ENCODE measurements around the gene LUZP2.

Gene LUZP2

GRCh38 chr11:24637520-24637919 is 140.7 kb downstream of the LUZP2 start:
- no peaks in the 10 kb centered on the region for H3K9me3 ChIP-seq (replicated peaks; ENCODE audit: insufficient read depth, low read length)
- no peak overlapping the region for H3K4me2 ChIP-seq (ENCODE audit: low read depth, low read length)
- TF ChIP-seq EZH2 (optimal IDR thresholded peaks at IDR 0.05; ENCODE audit: low read depth, low read length) (no peak), EZH2phosphoT487 (IDR thresholded peaks at IDR 0.05; ENCODE audit: low read length) (no peak), CTCF (IDR thresholded peaks at IDR 0.05; ENCODE audit: low read length) (no peak)

GRCh38 chr11:24642648-24643047 is 145.8 kb downstream of the LUZP2 start:
- peaks cover 4% of the 10 kb centered on the region; the same call in 1 of the 2 replicates for H3K4me1 ChIP-seq (ENCODE audit: low read length)
- no peaks in the 10 kb centered on the region for H3K36me3 ChIP-seq (replicated peaks; ENCODE audit: insufficient read depth, low read length)
- H3K27me3 ChIP-seq (replicated peaks; ENCODE audit: insufficient read depth, low read length): no peaks in the 10 kb centered on the region
- no peak overlapping the region for H3K4me2 ChIP-seq (ENCODE audit: low read depth, low read length)
- H3F3A ChIP-seq (ENCODE audit: insufficient read depth, low read length): no peaks in the 10 kb centered on the region
- no peak overlapping the region for H3K27ac ChIP-seq (ENCODE audit: low read length)
- no peak overlapping the region for H2AFZ ChIP-seq (ENCODE audit: low read length)
- TF ChIP-seq EZH2phosphoT487 (IDR thresholded peaks at IDR 0.05; ENCODE audit: low read length) (no peak), CTCF (IDR thresholded peaks at IDR 0.05; ENCODE audit: low read length) (no peak), EZH2 (optimal IDR thresholded peaks at IDR 0.05; ENCODE audit: low read depth, low read length) (no peak)
- no peaks in the 10 kb centered on the region for H3K9me2 ChIP-seq (replicated peaks; ENCODE audit: insufficient read depth, low read length)
- H3K9ac ChIP-seq (ENCODE audit: low read length): no peak overlapping the region
- H4K20me1 ChIP-seq (ENCODE audit: insufficient read depth, low read length): no peaks in the 10 kb centered on the region
- no peaks in the 10 kb centered on the region for H3K9me3 ChIP-seq (replicated peaks; ENCODE audit: insufficient read depth, low read length)
- no peaks in the 10 kb centered on the region for H3K79me2 ChIP-seq (ENCODE audit: low read length)
- DNase-seq: no peak
- H3K4me3 ChIP-seq (ENCODE audit: low read length): no peak overlapping the region

More at GRCh38 chr11:24637520-24637919, 140.7 kb downstream of the LUZP2 start:
- H3K79me2 ChIP-seq (ENCODE audit: low read length): no peaks in the 10 kb centered on the region
- H3F3A ChIP-seq (ENCODE audit: insufficient read depth, low read length): no peaks in the 10 kb centered on the region
- no peaks in the 10 kb centered on the region for H4K20me1 ChIP-seq (ENCODE audit: insufficient read depth, low read length)
- H3K4me3 ChIP-seq (ENCODE audit: low read length): no peak overlapping the region
- no peak overlapping the region for H3K9ac ChIP-seq (ENCODE audit: low read length)
- no peak overlapping the region for H3K27ac ChIP-seq (ENCODE audit: low read length)
- H3K27me3 ChIP-seq (replicated peaks; ENCODE audit: insufficient read depth, low read length): no peaks in the 10 kb centered on the region
- no peak overlapping the region for H2AFZ ChIP-seq (ENCODE audit: low read length)
- DNase-seq: no peak
- no peaks in the 10 kb centered on the region for H3K4me1 ChIP-seq (ENCODE audit: low read length)
- no peaks in the 10 kb centered on the region for H3K36me3 ChIP-seq (replicated peaks; ENCODE audit: insufficient read depth, low read length)
- H3K9me2 ChIP-seq (replicated peaks; ENCODE audit: insufficient read depth, low read length): no peaks in the 10 kb centered on the region

GRCh38 chr11:24645563-24645962 is 148.7 kb downstream of the LUZP2 start:
- no peak for DNase-seq
- Histone ChIP-seq H3K36me3 (replicated peaks; ENCODE audit: insufficient read depth, low read length) (no peaks in the 10 kb centered on the region), H3K4me2 (ENCODE audit: low read depth, low read length) (0 out of 2 replicates have a peak overlapping the region, but pooled peaks have one; percentile 30), H2AFZ (ENCODE audit: low read length) (no peak overlapping the region), H3K27ac (ENCODE audit: low read length) (no peak overlapping the region), H3K27me3 (replicated peaks; ENCODE audit: insufficient read depth, low read length) (no peaks in the 10 kb centered on the region), H3K79me2 (ENCODE audit: low read length) (no peaks in the 10 kb centered on the region), H3K4me3 (ENCODE audit: low read length) (no peak overlapping the region), H3F3A (ENCODE audit: insufficient read depth, low read length) (no peaks in the 10 kb centered on the region), H4K20me1 (ENCODE audit: insufficient read depth, low read length) (no peaks in the 10 kb centered on the region), H3K9me3 (replicated peaks; ENCODE audit: insufficient read depth, low read length) (no peaks in the 10 kb centered on the region), H3K4me1 (ENCODE audit: low read length) (peaks cover 4% of the 10 kb centered on the region; the same call in 1 of the 2 replicates), H3K9ac (ENCODE audit: low read length) (no peak overlapping the region), H3K9me2 (replicated peaks; ENCODE audit: insufficient read depth, low read length) (no peaks in the 10 kb centered on the region)
- TF ChIP-seq EZH2phosphoT487 (IDR thresholded peaks at IDR 0.05; ENCODE audit: low read length) (no peak), CTCF (IDR thresholded peaks at IDR 0.05; ENCODE audit: low read length) (no peak), EZH2 (optimal IDR thresholded peaks at IDR 0.05; ENCODE audit: low read depth, low read length) (no peak)
